Measurements from ENCODE around the gene PDE4D. TPM values are rescaled to one million over a fixed set of nuclear protein-coding genes. Genes with fewer than 3 reads are reported as not detected.

PDE4D gene
- total RNA-seq, 1 experiment from 2014 or later = 2.1 TPM

DNA sequence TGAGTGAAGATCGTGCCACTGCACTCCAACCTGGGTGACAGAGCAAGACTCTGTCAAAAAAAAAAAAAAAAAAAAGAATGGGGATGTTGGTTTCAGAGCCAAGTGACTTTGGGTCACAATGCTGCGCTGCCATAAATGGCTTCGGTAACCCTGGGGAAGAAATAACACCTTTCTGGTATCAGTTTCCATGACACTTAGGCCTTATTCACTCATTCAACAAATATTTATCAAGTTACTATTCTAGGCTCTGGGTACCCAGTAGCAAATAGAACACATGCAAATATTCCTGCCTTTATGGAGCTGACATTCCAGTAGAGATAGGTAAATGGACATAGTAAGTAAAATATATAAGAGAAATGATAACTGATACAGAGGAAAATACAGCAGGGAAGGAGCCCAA, 454.2 kb downstream of the PDE4D start:
- no peaks in the 10 kb centered on the region for H3K4me1 ChIP-seq (ENCODE audit: insufficient read depth, low read length)
- H4K20me1 ChIP-seq (ENCODE audit: control insufficient read depth, insufficient read depth, insufficient read length) = no peaks in the 10 kb centered on the region
- no peak overlapping the region for H3K27ac ChIP-seq (ENCODE audit: insufficient read length, low read depth, low read length)
- H2BK20ac ChIP-seq (ENCODE audit: low read depth, low read length, poor library complexity, severe bottlenecking) = no peak overlapping the region
- no peak overlapping the region for H4K91ac ChIP-seq (ENCODE audit: insufficient read length, low read depth, low read length)
- no peaks in the 10 kb centered on the region for H3K79me2 ChIP-seq (ENCODE audit: insufficient read depth, low read length)
- no peak overlapping the region for H2BK5ac ChIP-seq (ENCODE audit: insufficient read length, low read length)
- no peak overlapping the region for H2BK120ac ChIP-seq (ENCODE audit: low read depth, low read length, poor library complexity, severe bottlenecking)
- no peak overlapping the region for H3K56ac ChIP-seq (ENCODE audit: insufficient read length, low read depth, low read length)
- DNase-seq = no peak
- H3K36me3 Mint-ChIP-seq (ENCODE audit: insufficient read depth in 1 of 3, low read depth in 3 of 3) = no peaks in the 10 kb centered on the region
- no peak overlapping the region for H3K23ac ChIP-seq (ENCODE audit: insufficient read length, low read depth, low read length)
- H3K27ac Mint-ChIP-seq = no peak overlapping the region
- H2BK12ac ChIP-seq (ENCODE audit: insufficient read length, low read depth, low read length) = no peak overlapping the region
- no peaks in the 10 kb centered on the region for H3K4me1 Mint-ChIP-seq
- no peak overlapping the region for H3K9ac ChIP-seq (ENCODE audit: extremely low read depth, insufficient read length, low read length)
- no peak overlapping the region for H2AFZ ChIP-seq (ENCODE audit: low read length)
- H3T11ph ChIP-seq (ENCODE audit: low read length) = no peak overlapping the region
- no peak overlapping the region for H3K4ac ChIP-seq (ENCODE audit: low read depth, low read length)
- no peaks in the 10 kb centered on the region for H3K9me3 Mint-ChIP-seq
- H3K4me3 Mint-ChIP-seq = no peak overlapping the region
- no peak overlapping the region for H4K5ac ChIP-seq (ENCODE audit: insufficient read length, low read depth, low read length)
- no CpG with 5 or more reads among the region's 3 CpGs for WGBS (ENCODE audit: extremely low coverage, insufficient read length, low lambda C conversion rate)
- H4K8ac ChIP-seq (replicated peaks; ENCODE audit: insufficient read length, low read depth, low read length) = no peak overlapping the region
- H3K4me2 ChIP-seq (ENCODE audit: insufficient read depth, insufficient read length, low read length) = no peak overlapping the region
- H3K9me3 ChIP-seq (ENCODE audit: control insufficient read depth, low read depth, low read length) = no peaks in the 10 kb centered on the region
- H3K23me2 ChIP-seq (ENCODE audit: insufficient read length, low read depth, low read length, poor library complexity, severe bottlenecking) = no peaks in the 10 kb centered on the region
- H3K79me1 ChIP-seq (ENCODE audit: insufficient read depth, low read depth, low read length, poor library complexity, severe bottlenecking) = no peaks in the 10 kb centered on the region
- no peak overlapping the region for H2BK15ac ChIP-seq (ENCODE audit: low read depth, low read length)
- H2AK5ac ChIP-seq (ENCODE audit: insufficient read length, low read length) = no peak overlapping the region
- H3K14ac ChIP-seq (ENCODE audit: insufficient read depth, low read length) = no peak overlapping the region
- no peaks in the 10 kb centered on the region for H3K27me3 Mint-ChIP-seq (ENCODE audit: low read depth)
- no peak overlapping the region for H3K18ac ChIP-seq (ENCODE audit: insufficient read length, low read depth, low read length)
- H3K27me3 ChIP-seq (ENCODE audit: insufficient read depth, low read length) = no peaks in the 10 kb centered on the region
- TF ChIP-seq, protein P1, sequence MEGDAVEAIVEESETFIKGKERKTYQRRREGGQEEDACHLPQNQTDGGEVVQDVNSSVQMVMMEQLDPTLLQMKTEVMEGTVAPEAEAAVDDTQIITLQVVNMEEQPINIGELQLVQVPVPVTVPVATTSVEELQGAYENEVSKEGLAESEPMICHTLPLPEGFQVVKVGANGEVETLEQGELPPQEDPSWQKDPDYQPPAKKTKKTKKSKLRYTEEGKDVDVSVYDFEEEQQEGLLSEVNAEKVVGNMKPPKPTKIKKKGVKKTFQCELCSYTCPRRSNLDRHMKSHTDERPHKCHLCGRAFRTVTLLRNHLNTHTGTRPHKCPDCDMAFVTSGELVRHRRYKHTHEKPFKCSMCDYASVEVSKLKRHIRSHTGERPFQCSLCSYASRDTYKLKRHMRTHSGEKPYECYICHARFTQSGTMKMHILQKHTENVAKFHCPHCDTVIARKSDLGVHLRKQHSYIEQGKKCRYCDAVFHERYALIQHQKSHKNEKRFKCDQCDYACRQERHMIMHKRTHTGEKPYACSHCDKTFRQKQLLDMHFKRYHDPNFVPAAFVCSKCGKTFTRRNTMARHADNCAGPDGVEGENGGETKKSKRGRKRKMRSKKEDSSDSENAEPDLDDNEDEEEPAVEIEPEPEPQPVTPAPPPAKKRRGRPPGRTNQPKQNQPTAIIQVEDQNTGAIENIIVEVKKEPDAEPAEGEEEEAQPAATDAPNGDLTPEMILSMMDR (conservative IDR thresholded peaks at IDR 0.05) = no peak
